NOMO-1 treated with dmso at 0.1 percent for 144 hours (cell line): ENCODE data around the gene GPR107.

Experiments used
- DNase-seq: peaks from one replicate; lab custom pipeline; 2025; ENCODE audit not compliant: unreplicated experiment; lab: John Stamatoyannopoulos, UW

Gene GPR107

GRCh38 chr9:130107234-130107861, 53.6 kb downstream of the GPR107 start:
- DNase-seq: peak; percentile 41

DNA sequence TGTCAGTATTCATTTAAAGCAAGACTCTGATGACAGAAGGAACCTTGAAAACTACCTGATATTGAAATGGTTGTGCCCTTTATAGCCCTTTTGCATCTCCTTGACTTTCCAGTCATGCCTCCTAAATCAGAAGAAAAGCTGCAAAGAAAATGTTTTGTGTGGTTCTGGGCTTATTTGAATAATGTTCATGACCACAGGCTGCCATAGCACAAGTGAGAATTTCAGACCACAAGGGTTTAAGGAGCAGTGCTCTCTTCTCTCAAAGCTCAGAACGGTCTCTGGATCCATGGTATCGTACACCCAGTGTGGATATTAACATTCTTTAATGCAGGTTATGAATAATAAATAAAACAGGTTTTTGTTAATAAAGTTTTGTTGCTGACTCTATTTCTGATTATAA, 54.2 kb downstream of the GPR107 start:
- DNase-seq: no peak

GRCh38 chr9:130110166-130110565, 56.5 kb downstream of the GPR107 start:
- DNase-seq: no peak

DNA sequence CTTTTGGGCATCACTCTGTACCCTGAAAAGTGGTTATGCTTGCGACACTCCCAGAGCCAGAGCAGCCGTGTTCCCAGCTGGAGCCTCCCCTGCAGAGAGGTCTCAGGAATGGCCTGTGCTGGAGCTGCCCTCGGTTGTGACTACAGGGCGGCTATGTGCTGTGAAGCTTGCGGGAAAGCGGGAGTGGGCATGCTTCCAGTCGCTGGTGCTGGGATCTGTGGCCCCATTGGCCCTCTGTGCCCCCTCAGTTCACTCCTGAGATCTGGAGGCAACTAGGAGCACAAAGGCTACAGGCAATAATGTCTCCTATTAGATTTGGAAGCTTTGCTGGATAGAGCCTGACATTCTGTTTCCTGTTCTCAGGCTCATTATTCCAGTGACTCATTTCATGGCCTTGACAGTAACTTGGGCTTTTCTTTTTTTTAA, 56.9 kb downstream of the GPR107 start:
- no peak for DNase-seq

GRCh38 chr9:130111786-130112537, 58.3 kb downstream of the GPR107 start:
- DNase-seq: no peak

DNA sequence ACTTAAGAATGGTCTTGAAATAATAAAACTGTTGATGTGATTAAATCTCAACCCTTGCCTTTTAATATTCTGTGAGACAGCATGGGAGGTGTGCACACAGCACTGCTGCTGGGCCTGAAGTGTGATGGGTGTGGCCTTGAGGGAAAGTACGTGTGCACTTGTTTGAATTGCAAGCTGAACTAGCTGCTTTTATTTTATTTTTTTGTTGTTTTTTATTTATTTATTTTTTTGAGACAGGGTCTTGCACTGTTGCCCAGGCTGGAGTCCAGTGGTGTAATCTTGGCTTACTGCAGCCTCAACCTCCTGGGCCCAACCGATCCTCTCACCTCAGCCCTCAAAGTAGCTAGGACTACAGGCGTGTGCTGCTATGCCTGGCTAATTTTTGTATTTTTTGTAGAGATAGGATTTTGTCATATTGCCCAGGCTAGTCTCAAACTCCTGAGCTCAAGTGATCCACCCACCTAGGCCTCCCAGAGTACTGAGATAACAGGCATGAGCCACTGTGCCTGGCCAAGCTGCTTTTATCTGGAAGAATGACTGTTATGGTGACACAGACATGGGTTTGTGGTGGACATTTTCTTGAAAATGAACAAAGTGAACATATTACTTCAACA, 58.9 kb downstream of the GPR107 start:
- DNase-seq: no peak

GRCh38 chr9:130114741-130115140, 61.0 kb downstream of the GPR107 start:
- DNase-seq: no peak

GRCh38 chr9:130116346-130116745, 62.6 kb downstream of the GPR107 start:
- DNase-seq: no peak

GRCh38 chr9:130117376-130117775, 63.7 kb downstream of the GPR107 start:
- no peak for DNase-seq

DNA sequence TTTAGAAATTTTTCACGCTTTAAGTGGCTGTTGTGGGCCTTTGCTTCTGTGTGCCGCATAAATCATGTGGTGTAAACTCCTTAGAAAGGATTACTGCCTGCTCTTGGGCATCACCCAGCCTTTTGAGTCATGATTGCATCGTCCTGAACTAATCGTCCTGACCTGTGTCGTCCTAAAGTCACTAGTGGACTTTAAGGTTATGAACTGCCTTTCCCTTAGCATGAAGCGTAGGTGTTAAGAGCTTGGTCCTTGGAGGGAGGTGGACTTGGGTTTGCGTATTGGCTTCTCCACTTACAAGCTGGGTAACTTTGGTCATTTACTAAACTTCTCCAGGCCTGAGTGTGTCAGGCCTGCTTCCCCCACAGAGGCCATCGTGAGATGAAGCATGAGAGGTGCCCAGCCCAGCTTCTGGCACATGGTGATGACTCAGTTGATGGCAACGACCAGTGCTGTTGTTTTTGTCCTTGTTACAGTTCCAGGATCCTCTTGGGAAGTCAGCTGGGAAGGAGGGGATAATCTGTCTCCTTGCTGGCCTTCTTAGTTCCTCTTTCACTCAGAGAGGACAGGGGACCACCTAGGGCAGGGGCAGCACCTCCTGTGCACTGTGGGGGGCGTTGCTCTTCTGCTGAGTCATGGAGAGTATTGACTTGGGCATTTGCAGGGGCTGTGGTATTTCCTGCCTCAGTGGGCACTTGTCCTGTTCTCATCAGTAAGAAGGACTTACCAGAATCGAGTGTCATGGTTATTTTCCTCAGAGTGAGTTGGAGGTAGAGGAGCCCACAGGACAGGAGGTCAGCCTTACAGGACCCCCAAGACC, 64.3 kb downstream of the GPR107 start:
- no peak for DNase-seq

DNA sequence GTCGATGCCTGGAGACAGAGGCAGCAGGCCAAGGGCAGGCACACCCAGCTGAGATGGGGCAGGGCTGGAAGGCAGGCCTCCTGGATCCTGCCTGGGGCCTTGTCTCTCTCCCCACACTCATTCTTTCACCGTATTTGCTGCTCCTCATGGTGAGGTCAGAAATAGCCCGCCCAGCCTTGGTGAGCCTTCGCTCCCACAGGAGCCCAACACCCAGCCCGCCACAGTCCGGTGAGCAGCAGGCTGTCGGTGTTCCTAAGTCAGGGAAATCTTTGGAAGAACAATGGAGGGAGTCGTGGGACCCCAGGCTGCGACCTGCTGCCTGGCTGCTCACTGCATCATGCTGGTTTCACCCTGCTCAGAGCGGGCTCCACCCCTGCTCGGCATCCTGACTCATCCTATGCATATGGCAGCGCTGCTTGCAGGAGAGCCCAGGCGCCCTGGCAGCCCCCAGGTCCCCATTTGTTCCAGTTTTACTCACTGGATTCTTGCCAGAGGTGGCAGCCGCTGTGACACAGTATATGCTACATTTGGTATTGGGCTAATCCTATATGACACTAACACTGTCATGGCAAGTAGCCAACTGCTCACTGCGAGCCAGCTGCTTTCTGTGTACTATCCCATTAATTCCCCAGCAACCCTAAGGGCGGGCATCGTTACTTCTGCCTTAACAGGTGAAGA, 65.3 kb downstream of the GPR107 start:
- DNase-seq: no peak

GRCh38 chr9:130119519-130120298, 66.0 kb downstream of the GPR107 start:
- no peak for DNase-seq

DNA sequence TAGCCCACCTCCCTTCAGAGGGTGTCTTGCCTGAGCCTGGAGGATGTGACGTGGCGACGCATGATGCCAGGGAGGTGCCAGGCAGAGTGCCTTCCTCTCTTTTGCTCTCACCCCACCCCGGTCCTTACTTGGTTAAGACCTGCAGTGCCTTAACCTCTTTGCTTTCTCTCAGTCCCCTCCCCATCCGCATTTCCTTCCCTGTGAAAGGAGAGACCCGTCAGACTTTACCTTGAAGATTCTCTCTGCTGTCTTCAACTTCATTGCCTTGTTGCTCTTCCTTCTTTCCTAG, 66.5 kb downstream of the GPR107 start:
- DNase-seq: no peak

DNA sequence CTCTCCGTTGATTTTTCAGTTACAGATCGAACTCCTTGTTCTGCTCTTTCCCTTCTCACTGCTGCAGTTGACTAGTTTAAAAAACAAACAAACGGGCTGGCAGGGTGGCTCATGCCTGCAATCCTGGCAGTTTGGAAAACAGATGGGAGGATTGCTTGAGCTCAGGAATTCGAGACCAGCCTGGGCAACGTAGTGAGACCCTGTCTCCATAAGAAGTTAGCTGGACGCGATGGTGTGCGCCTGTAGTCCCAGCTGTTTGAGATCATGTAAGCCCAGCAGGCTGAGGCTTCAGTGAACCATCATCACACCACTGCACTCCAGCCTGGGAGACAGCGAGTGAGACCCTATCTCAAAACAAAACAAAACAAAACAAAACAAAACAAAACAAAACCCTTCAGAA, 67.1 kb downstream of the GPR107 start:
- no peak for DNase-seq

DNA sequence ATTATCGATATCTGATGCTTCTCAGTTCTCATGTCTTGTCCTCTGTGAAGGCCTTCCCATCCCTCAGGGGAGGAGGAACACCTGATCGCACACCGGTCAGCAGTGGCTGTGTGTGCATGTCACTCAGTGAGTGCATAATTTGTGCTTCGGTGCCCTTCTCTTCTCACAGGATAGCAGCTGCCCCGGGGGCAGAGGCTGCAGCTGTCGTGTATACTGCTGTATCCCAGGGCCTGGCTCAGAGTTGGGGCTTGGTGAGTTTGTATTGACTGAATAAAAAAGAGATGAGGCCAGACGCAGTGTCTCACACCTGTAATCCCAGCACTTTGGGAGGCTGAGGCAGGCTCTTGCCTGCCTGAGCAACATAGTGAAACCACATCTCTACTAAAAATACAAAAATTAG, 68.8 kb downstream of the GPR107 start:
- no peak for DNase-seq

DNA sequence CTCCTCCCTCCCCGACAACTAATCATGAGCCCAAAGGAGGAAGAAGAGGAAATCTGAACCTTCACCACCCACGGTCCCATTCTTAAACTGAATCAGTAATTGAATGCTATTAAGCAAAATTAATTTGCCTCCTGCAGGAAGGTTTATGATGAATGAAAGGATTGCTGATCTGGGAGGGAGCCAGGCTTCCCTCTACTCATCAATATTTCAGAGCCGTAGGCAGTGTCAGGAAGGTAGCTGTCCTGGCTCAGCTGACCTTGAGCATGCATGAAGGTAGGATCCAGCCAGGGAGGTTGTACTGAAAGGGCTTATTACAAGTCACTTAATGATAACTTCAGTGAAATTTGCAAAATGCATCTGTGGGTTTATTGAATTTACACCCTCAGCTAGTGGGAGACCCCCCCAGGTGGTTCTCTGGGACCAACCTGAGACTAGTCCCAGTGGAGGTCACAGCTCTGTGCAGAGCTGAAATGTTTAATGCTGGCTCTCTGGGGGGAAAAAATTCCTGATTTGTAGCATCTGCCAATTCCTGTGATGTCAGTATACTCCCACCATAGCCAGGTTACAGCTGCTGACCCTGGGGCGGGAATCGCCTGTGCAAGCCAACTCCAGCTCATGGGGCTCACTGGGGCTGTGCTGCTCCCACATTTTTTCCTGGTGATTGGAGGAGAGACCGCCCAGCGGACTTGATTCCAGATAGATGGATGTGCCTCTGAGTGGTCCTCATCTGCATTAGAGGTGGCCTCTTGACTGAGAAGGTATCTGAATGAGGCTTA, 70.6 kb downstream of the GPR107 start:
- DNase-seq: no peak

DNA sequence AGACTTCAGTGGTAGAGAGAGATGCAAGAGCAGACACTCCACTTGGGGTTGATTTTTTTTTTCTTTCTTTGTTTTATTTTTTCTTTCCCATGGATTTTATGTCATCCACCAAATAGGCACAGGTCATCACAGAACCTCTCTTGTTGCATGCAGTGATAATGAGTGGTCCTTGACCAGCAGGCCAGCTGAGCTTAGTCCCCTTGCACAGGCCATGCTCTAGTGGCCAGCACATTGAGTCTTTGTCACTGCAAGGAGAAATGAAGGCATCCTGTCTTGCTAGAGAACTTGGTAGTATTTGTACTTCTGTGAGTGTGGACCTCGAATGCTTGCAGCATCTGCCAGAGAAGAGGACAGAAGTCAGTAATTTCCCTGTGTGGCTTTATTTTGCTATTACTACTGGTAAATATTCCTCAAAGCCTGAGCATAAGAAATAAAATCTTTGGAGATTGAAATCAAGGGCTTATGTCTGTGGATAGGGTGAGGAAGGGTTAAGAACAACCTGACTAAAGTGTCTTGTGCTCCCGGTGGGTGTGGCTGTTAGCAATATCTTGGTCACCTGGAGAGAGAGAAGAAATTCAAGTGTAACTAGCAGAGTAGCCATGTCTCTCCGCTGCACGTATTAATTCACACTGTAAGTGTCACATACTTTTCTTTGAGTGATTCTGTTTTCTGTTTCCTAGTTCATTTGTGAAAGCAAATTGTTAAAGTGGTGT, 73.2 kb downstream of the GPR107 start:
- DNase-seq: no peak

- DNase-seq: peak; percentile 42
Observed at GRCh38 chr9:130128251-130128650, 74.5 kb downstream of the GPR107 start.
